ENCODE data around the gene RPL32. TPM values are rescaled to one million over a fixed set of nuclear protein-coding genes. Genes with fewer than 3 reads are reported as not detected.
A peak's percentile ranks its signal among the peaks of the same experiment; 100 is the strongest.
"Not testable (repeated sequence)": the region's sequence is repeated elsewhere in the genome, so short reads cannot be mapped to it uniquely, and the experiment has no call there.

Gene RPL32
- polyA plus RNA-seq, 1 of the 3 experiments (the other 2 are of a cell fraction): 2,311 TPM

DNA sequence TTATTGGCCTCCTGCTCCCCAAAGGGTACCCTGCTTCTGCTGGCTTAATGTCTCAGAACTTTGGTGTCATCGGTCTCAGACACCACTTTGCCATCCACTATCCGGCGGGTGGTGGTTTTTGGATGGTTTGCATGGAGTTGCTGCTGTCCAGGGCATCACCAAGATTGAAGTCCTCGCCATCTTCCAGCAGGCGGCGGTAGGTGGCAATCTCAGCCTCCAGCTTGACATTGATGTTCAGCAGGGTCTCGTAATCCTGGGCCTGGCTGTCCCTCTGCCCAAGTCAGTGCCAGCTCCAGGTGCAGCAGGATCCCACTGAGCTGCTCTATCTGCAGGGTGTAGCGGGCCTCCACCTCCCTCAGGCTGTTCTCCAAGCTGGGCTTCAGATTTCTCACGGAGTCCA is 54.0 kb downstream of the RPL32 start:
- H3K4me2 ChIP-seq; H3K4me3 ChIP-seq (ENCODE audit: low read depth in 2 of 2, low read length in 1 of 2); H3K9ac ChIP-seq; H3K79me2 ChIP-seq (ENCODE audit: insufficient read depth); H2AFZ ChIP-seq (ENCODE audit: low read depth); H3K36me3 ChIP-seq (replicated peaks in 1 of 2; ENCODE audit: control insufficient read depth in 1 of 2, insufficient read depth in 2 of 2, low read length in 1 of 2); H3K9me3 ChIP-seq; H3K4me1 ChIP-seq (ENCODE audit: control insufficient read depth in 1 of 2, insufficient read depth in 2 of 2, low read depth in 1 of 2, low read length in 1 of 2); H3K27me3 ChIP-seq (ENCODE audit: insufficient read depth); H3F3A ChIP-seq (replicated peaks; ENCODE audit: insufficient read depth); H4K20me1 ChIP-seq (ENCODE audit: insufficient read depth); H3K9me2 ChIP-seq; H3K27ac ChIP-seq (ENCODE audit: low read depth in 2 of 2, low read length in 1 of 2): not testable (repeated sequence)
- ChIA-PET POLR2A (interaction anchor here (0.7 to 1.3 kb wide), 2 partner anchors 23 to 43 kb away, joined by 3 to 6 read pairs; no protein-coding TSS in a partner anchor), CTCF (interaction anchor here (0.7 to 1.5 kb wide), 4 partner anchors 9 to 105 kb away, joined by 3 to 6 read pairs (median 3); partner anchors contain the start of gene CAND2)
- WGBS (ENCODE audit: low lambda C conversion rate): 19% methylated on average over 7 of the region's 9 CpGs
- TF ChIP-seq, protein P1, sequence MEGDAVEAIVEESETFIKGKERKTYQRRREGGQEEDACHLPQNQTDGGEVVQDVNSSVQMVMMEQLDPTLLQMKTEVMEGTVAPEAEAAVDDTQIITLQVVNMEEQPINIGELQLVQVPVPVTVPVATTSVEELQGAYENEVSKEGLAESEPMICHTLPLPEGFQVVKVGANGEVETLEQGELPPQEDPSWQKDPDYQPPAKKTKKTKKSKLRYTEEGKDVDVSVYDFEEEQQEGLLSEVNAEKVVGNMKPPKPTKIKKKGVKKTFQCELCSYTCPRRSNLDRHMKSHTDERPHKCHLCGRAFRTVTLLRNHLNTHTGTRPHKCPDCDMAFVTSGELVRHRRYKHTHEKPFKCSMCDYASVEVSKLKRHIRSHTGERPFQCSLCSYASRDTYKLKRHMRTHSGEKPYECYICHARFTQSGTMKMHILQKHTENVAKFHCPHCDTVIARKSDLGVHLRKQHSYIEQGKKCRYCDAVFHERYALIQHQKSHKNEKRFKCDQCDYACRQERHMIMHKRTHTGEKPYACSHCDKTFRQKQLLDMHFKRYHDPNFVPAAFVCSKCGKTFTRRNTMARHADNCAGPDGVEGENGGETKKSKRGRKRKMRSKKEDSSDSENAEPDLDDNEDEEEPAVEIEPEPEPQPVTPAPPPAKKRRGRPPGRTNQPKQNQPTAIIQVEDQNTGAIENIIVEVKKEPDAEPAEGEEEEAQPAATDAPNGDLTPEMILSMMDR (IDR thresholded peaks at IDR 0.05): peak; percentile 25; the same call in 1 of the 2 replicates
- peak; percentile 15; the same call in 1 of the 2 replicates for TF ChIP-seq RAD21 (IDR thresholded peaks at IDR 0.05; ENCODE audit: low read length)
- peak; percentile 39 for DNase-seq

DNA sequence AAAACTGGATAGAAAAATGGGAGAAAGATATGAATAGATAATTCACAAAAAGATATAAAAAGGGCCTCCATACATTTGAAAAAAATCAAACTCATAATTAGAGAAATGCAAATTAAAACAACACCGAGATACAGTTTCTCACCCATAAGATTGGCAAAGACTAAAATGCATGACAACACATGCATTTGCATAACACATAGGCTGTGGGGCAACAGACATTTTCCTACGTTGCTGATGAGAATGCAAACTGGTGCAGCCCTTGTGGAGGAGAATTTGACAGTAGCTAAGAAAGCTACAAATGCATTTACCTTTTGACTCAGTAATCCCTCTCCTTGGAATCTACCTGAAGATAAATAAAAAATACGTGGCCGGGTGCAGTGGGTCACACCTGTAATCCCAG is 56.3 kb downstream of the RPL32 start:
- WGBS (ENCODE audit: low lambda C conversion rate): 79% methylated on average over 4 of the region's 4 CpGs
- H3K79me2 ChIP-seq (ENCODE audit: insufficient read depth): no peaks in the 10 kb centered on the region
- H3K4me1 ChIP-seq (ENCODE audit: control insufficient read depth in 1 of 2, insufficient read depth in 2 of 2, low read depth in 1 of 2, low read length in 1 of 2): no peaks in the 10 kb centered on the region; a peak in 1 of 4 replicates
- no peaks in the 10 kb centered on the region for H3K9me3 ChIP-seq
- ChIA-PET POLR2A (no interaction called here), CTCF (no interaction called here)
- H3K4me3 ChIP-seq (ENCODE audit: low read depth in 2 of 2, low read length in 1 of 2): no peak overlapping the region
- no peak overlapping the region for H2AFZ ChIP-seq (ENCODE audit: low read depth)
- no peaks in the 10 kb centered on the region for H3F3A ChIP-seq (replicated peaks; ENCODE audit: insufficient read depth)
- no peaks in the 10 kb centered on the region for H3K9me2 ChIP-seq
- H4K20me1 ChIP-seq (ENCODE audit: insufficient read depth): no peaks in the 10 kb centered on the region
- no peak overlapping the region for H3K9ac ChIP-seq
- H3K27me3 ChIP-seq (ENCODE audit: insufficient read depth): no peaks in the 10 kb centered on the region; the same call in 1 of the 2 replicates
- no peak for DNase-seq
- H3K36me3 ChIP-seq (replicated peaks in 1 of 2; ENCODE audit: control insufficient read depth in 1 of 2, insufficient read depth in 2 of 2, low read length in 1 of 2): no peaks in the 10 kb centered on the region
- no peak overlapping the region for H3K4me2 ChIP-seq
- TF ChIP-seq GATA2 (CRISPR knock-in tag; IDR thresholded peaks at IDR 0.05): no peak
- TF ChIP-seq, protein P2, sequence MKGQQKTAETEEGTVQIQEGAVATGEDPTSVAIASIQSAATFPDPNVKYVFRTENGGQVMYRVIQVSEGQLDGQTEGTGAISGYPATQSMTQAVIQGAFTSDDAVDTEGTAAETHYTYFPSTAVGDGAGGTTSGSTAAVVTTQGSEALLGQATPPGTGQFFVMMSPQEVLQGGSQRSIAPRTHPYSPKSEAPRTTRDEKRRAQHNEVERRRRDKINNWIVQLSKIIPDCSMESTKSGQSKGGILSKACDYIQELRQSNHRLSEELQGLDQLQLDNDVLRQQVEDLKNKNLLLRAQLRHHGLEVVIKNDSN (IDR thresholded peaks at IDR 0.05; ENCODE audit: borderline replicate concordance, low read depth): no peak
- TF ChIP-seq RCOR1 (IDR thresholded peaks at IDR 0.05; ENCODE audit: low read length): no peak
- no peak for TF ChIP-seq MXI1 (IDR thresholded peaks at IDR 0.05; ENCODE audit: low read depth, low read length)
- no peak for TF ChIP-seq FOSL2 (IDR thresholded peaks at IDR 0.05; ENCODE audit: borderline replicate concordance, low read depth)
- TF ChIP-seq SIN3A (IDR thresholded peaks at IDR 0.05; ENCODE audit: borderline replicate concordance, low read depth, low read length): no peak
- TF ChIP-seq, protein P1 (IDR thresholded peaks at IDR 0.05): no peak
- TF ChIP-seq YY1 (IDR thresholded peaks at IDR 0.05; ENCODE audit: low read depth): no peak
- H3K27ac ChIP-seq (ENCODE audit: low read depth in 2 of 2, low read length in 1 of 2): no peak overlapping the region

Small RNAs within 50 kb of the gene (small RNA-seq; reads per million reads assigned to genes)
- gene AC034198.1: 0 reads per million in 7 experiments

Other genes with a start within 250 kb of the RPL32 start
- gene RAF1, start 177.4 kb downstream of the RPL32 start, polyA plus RNA-seq (2012; rRNA removed): 58.7 and 82.3 TPM in 2 replicates
- 0.05 and 0.11 TPM in 2 replicates for gene TMEM40, start 82.3 kb downstream of the RPL32 start, polyA plus RNA-seq (2012; rRNA removed)
- gene CAND2, start 44.9 kb downstream of the RPL32 start, polyA plus RNA-seq (2012; rRNA removed): 1.5 TPM in 2 replicates
- 4.4 and 6.2 TPM in 2 replicates for gene IQSEC1, start 231.9 kb upstream of the RPL32 start, polyA plus RNA-seq (2012; rRNA removed)

All from SK-N-SH (cell line).